ENCODE data around the gene HDAC4. TPM values are rescaled to one million over a fixed set of nuclear protein-coding genes. Genes with fewer than 3 reads are reported as not detected.

Gene HDAC4
- total and polyA plus RNA-seq, 2 experiments from 2014 or later, result 8.1 to 41.8 TPM

- no peak overlapping the region for H3K4me3 Mint-ChIP-seq
- ATAC-seq (no peak), DNase-seq (ENCODE audit: low spot score) (no peak)
- no peaks in the 10 kb centered on the region for H3F3A ChIP-seq (replicated peaks; ENCODE audit: low read depth)
- no peaks in the 10 kb centered on the region for H3K27me3 ChIP-seq (ENCODE audit: insufficient read depth)
- H3K27ac Mint-ChIP-seq, result peak overlapping the region; percentile 85; the same call in 1 of the 2 replicates
- peaks cover 28% of the 10 kb centered on the region for H3K4me1 Mint-ChIP-seq
- H3K4me2 ChIP-seq, result no peak overlapping the region
- H3K79me2 ChIP-seq (replicated peaks; ENCODE audit: insufficient read depth), result peaks cover 34% of the 10 kb centered on the region
- peaks cover 2% of the 10 kb centered on the region for H3K27me3 Mint-ChIP-seq (ENCODE audit: insufficient read depth, low read depth, poor library complexity)
- peaks cover 7% of the 10 kb centered on the region; the same call in 2 of the 3 replicates for H3K36me3 Mint-ChIP-seq (ENCODE audit: low read depth)
- H3K9me2 ChIP-seq (ENCODE audit: insufficient read depth), result no peaks in the 10 kb centered on the region
- H3K4me1 ChIP-seq (ENCODE audit: insufficient read depth), result peaks cover 11% of the 10 kb centered on the region; the same call in 1 of the 2 replicates
- H4K20me1 ChIP-seq (replicated peaks; ENCODE audit: insufficient read depth), result no peaks in the 10 kb centered on the region
- H2AFZ ChIP-seq, result no peak overlapping the region
- TF ChIP-seq NANOG (IDR thresholded peaks at IDR 0.05; ENCODE audit: borderline replicate concordance) (no peak), STAT1 (IDR thresholded peaks at IDR 0.05; ENCODE audit: unreplicated experiment) (no peak), REST (IDR thresholded peaks at IDR 0.05; ENCODE audit: unreplicated experiment) (no peak), EZH2phosphoT487 (IDR thresholded peaks at IDR 0.05; ENCODE audit: unreplicated experiment) (no peak), CTCF (conservative IDR thresholded peaks at IDR 0.05; ENCODE audit: low read depth in 2 of 2) (no peak), EZH2 (IDR thresholded peaks at IDR 0.05; ENCODE audit: low read depth, unreplicated experiment) (no peak), JUNB (IDR thresholded peaks at IDR 0.05; ENCODE audit: unreplicated experiment) (no peak), ZNF462 (CRISPR knock-in tag; IDR thresholded peaks at IDR 0.05) (no peak), CREB1 (CRISPR knock-in tag; IDR thresholded peaks at IDR 0.05; ENCODE audit: low read depth) (no peak), POLR2AphosphoS5 (IDR thresholded peaks at IDR 0.05; ENCODE audit: low read depth) (no peak), ZNF331 (CRISPR knock-in tag; IDR thresholded peaks at IDR 0.05; ENCODE audit: low read depth) (no peak), ZNF114 (CRISPR knock-in tag; IDR thresholded peaks at IDR 0.05) (no peak), ETS1 (IDR thresholded peaks at IDR 0.05) (no peak)
- no peaks in the 10 kb centered on the region for H3K9me3 Mint-ChIP-seq
- H3K27ac ChIP-seq (ENCODE audit: low read depth), result no peak overlapping the region
- H3K36me3 ChIP-seq (ENCODE audit: insufficient read depth), result no peaks in the 10 kb centered on the region
- no peak overlapping the region for H3K4me3 ChIP-seq
These were observed 201.6 kb downstream of the HDAC4 start for GRCh38 chr2:239199041-239199768.

Data from GM23338 (cell line).